Measurements from ENCODE around the gene LSAMP.

GRCh38 chr3:116048991-116049390, 396.3 kb downstream of the LSAMP start:
- no peak for TF ChIP-seq CTCF (conservative IDR thresholded peaks at IDR 0.05; ENCODE audit: low read length)
- no peak for TF ChIP-seq EZH2phosphoT487 (IDR thresholded peaks at IDR 0.05; ENCODE audit: borderline replicate concordance)
